ENCODE data around the gene CCDC57.

- TF ChIP-seq POLR2A (IDR thresholded peaks at IDR 0.05; ENCODE audit: low read depth, low read length) (no peak), NFE2L2 (IDR thresholded peaks at IDR 0.05; ENCODE audit: low read depth, low read length) (no peak), CTCF (conservative IDR thresholded peaks at IDR 0.05; ENCODE audit: low read depth, low read length) (no peak), MAFK (IDR thresholded peaks at IDR 0.05; ENCODE audit: low read depth, low read length) (no peak), RCOR1 (IDR thresholded peaks at IDR 0.05; ENCODE audit: insufficient replicate concordance, low read length) (no peak), CEBPB (IDR thresholded peaks at IDR 0.05; ENCODE audit: low read depth, low read length) (no peak), RAD21 (IDR thresholded peaks at IDR 0.05; ENCODE audit: low read length) (no peak), FOS (IDR thresholded peaks at IDR 0.05; ENCODE audit: low read depth, low read length) (no peak), BHLHE40 (IDR thresholded peaks at IDR 0.05; ENCODE audit: low read depth, low read length) (no peak), SMC3 (IDR thresholded peaks at IDR 0.05; ENCODE audit: low read depth, low read length) (no peak), USF2 (IDR thresholded peaks at IDR 0.05; ENCODE audit: low read depth, low read length) (no peak)
These were observed 111.9 kb downstream of the CCDC57 start for GRCh38 chr17:82100502-82101298.

Data from IMR-90 (cell line).